OCI-LY7 (cell line): Measurements from ENCODE around the gene EHD4. TPM values are rescaled to one million over a fixed set of nuclear protein-coding genes. Genes with fewer than 3 reads are reported as not detected.

Source experiments
- BruUV-seq: library from RNA; stranded (reverse); fragments of 400-500 nt; replicated peaks from 2 replicates; lab custom pipeline; 2021; lab: Mats Ljungman, UMichigan
- CTCF ChIA-PET: fragments of 300-600 bp; sonication (Branson Sonifier 250); formaldehyde crosslinking; loops from one replicate; lab custom pipeline; 2022; ENCODE audit warnings: antibody characterized with exemption; ENCODE audit not compliant: unreplicated experiment; lab: Charles Lee
- POLR2A ChIA-PET: fragments of 300-600 bp; sonication (Branson Sonifier 250); formaldehyde crosslinking; loops from one replicate; lab custom pipeline; 2022; ENCODE audit warnings: antibody characterized with exemption; lab: Charles Lee
- DNase-seq: peaks from one replicate; pipeline ENCODE4 v3.0.0-alpha.2; 2015; ENCODE audit warnings: low spot score
- H2AFZ ChIP-seq: fragments of 200-600 bp; sonication (generic), shearing (Covaris generic); 2 replicates; pipeline ENCODE4 v1.6.1; 2014; ENCODE audit warnings: mild to moderate bottlenecking, antibody characterized with exemption, low read length, moderate library complexity
- H3K27ac ChIP-seq: fragments of 200-600 bp; sonication (generic); 2 replicates; pipeline ENCODE4 v1.5.1; 2014; ENCODE audit warnings: mixed run types, low read depth, mild to moderate bottlenecking, moderate library complexity, low read length, inconsistent platforms; ENCODE audit not compliant: poor library complexity, severe bottlenecking
- H3K36me3 ChIP-seq: fragments of 200-600 bp; sonication (generic); 2 replicates; pipeline ENCODE4 v1.6.1; 2014; ENCODE audit warnings: mild to moderate bottlenecking, antibody characterized with exemption, low read length, moderate library complexity, mixed read lengths; ENCODE audit not compliant: insufficient read depth
- H3K4me1 ChIP-seq: fragments of 200-600 bp; sonication (generic); 2 replicates; pipeline ENCODE4 v1.5.1; 2014; ENCODE audit warnings: mild to moderate bottlenecking, low read length; ENCODE audit not compliant: insufficient read depth, poor library complexity, severe bottlenecking
- H3K4me2 ChIP-seq: fragments of 200-600 bp; sonication (generic); 2 replicates; pipeline ENCODE4 v1.6.1; 2014; ENCODE audit warnings: mild to moderate bottlenecking, low read length
- H3K4me3 ChIP-seq: fragments of 200-600 bp; sonication (generic); 2 replicates; pipeline ENCODE4 v1.5.1; 2014; ENCODE audit warnings: mild to moderate bottlenecking, low read depth, low read length; ENCODE audit not compliant: poor library complexity, severe bottlenecking
- H3K79me2 ChIP-seq: fragments of 200-600 bp; sonication (generic); 2 replicates; pipeline ENCODE4 v1.6.1; 2016; ENCODE audit warnings: low read depth, mild to moderate bottlenecking, low read length, moderate library complexity, mixed read lengths; ENCODE audit not compliant: insufficient read depth
- H3K9me2 ChIP-seq: fragments of 200-600 bp; sonication (generic); 2 replicates; pipeline ENCODE4 v1.6.1; 2016; ENCODE audit warnings: mild to moderate bottlenecking, low read length, mixed read lengths; ENCODE audit not compliant: insufficient read depth
- H3K9me3 ChIP-seq: fragments of 200-600 bp; sonication (generic); 2 replicates; pipeline ENCODE4 v1.6.1; 2014; ENCODE audit warnings: mild to moderate bottlenecking, mixed run types, low read length, mixed read lengths
- H4K20me1 ChIP-seq: fragments of 200-600 bp; sonication (generic); 2 replicates; pipeline ENCODE4 v1.6.1; 2014; ENCODE audit warnings: mild to moderate bottlenecking, antibody characterized with exemption, low read length, moderate library complexity, mixed read lengths; ENCODE audit not compliant: insufficient read depth
- EZH2phosphoT487 ChIP-seq: fragments of 200-600 bp; sonication (generic); IDR thresholded peaks from 2 replicates; pipeline ENCODE4 v1.6.1; 2018; ENCODE audit warnings: low read depth, borderline replicate concordance, mild to moderate bottlenecking, mixed run types, antibody characterized with exemption, low read length, moderate library complexity, mixed read lengths
- intact Hi-C: fragments of 100-400 bp; cut with micrococcal nuclease; formaldehyde crosslinking; loops from one replicate; pipeline ENCODE4 v1.10.0; 2022; ENCODE audit not compliant: unreplicated experiment
- total RNA-seq, 2 experiments: library from RNA; depleted of rRNA in 1 of 2; stranded (reverse); fragments of >200 nt in 1 of 2; shearing (Covaris generic) in 1 of 2; gene quantifications; 2 replicates each; pipeline ENCODE4 v1.2.3, GENCODE V29; 2014 to 2022
- TF ChIP-seq, protein P1 (sequence below): fragments of 200-600 bp; sonication (generic); conservative IDR thresholded peaks from 2 replicates; pipeline ENCODE4 v1.5.1; 2014; ENCODE audit warnings: mild to moderate bottlenecking, antibody characterized with exemption, low read length, moderate library complexity, mixed read lengths

The EHD4 gene
- total RNA-seq, 2 experiments from 2014 or later: 13.5 to 19.4 TPM

DNA sequence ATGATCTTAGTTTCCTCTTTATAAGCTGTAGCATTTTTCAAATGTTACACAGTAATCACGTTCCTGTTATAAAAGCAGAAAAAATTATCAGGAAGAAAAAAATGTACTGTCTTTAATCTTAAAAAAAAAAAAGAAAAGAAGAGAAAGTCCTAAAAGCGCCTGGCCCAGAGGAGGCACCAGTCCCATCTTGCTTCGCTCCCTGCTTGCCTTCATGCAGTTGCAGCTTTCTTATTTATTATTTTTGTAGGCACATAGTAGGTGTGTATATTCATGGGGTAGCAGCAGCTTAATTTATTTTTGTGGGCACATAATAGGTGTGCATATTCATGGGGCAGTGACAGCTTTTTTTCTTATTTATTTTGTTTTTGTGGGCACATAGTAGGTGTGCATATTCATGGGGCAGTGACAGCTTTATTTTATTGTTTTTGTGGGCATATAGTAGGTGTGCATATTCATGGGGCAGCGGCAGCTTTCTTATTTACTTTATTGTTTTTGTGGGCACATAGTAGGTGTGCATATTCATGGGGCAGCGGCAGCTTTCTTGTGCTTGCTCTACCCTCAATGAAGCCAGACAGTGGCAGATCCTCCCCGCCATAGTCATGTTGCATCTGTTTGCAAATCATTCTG lies 5.5 kb upstream of the EHD4 start:
- no peak for DNase-seq
- Histone ChIP-seq H3K9me2 (no peaks in the 10 kb centered on the region), H3K9me3 (no peaks in the 10 kb centered on the region), H3K27ac (no peak overlapping the region), H3K36me3 (no peaks in the 10 kb centered on the region), H3K4me3 (no peak overlapping the region), H3K4me1 (peaks cover 3% of the 10 kb centered on the region), H4K20me1 (no peaks in the 10 kb centered on the region), H2AFZ (no peak overlapping the region), H3K79me2 (no peaks in the 10 kb centered on the region), H3K4me2 (no peak overlapping the region)
- intact Hi-C loops: no loop called here
- TF ChIP-seq, protein P1, sequence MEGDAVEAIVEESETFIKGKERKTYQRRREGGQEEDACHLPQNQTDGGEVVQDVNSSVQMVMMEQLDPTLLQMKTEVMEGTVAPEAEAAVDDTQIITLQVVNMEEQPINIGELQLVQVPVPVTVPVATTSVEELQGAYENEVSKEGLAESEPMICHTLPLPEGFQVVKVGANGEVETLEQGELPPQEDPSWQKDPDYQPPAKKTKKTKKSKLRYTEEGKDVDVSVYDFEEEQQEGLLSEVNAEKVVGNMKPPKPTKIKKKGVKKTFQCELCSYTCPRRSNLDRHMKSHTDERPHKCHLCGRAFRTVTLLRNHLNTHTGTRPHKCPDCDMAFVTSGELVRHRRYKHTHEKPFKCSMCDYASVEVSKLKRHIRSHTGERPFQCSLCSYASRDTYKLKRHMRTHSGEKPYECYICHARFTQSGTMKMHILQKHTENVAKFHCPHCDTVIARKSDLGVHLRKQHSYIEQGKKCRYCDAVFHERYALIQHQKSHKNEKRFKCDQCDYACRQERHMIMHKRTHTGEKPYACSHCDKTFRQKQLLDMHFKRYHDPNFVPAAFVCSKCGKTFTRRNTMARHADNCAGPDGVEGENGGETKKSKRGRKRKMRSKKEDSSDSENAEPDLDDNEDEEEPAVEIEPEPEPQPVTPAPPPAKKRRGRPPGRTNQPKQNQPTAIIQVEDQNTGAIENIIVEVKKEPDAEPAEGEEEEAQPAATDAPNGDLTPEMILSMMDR: no peak
- TF ChIP-seq EZH2phosphoT487: no peak
- ChIA-PET CTCF (interaction anchor here (0.5 kb wide), 1 partner anchor 1184 kb away, joined by 5 read pairs; no protein-coding TSS in a partner anchor), POLR2A (interaction anchor here (0.7 kb wide), 1 partner anchor 384 kb away, joined by 3 read pairs; no protein-coding TSS in a partner anchor)
- BruUV-seq: no TSS peak

DNA sequence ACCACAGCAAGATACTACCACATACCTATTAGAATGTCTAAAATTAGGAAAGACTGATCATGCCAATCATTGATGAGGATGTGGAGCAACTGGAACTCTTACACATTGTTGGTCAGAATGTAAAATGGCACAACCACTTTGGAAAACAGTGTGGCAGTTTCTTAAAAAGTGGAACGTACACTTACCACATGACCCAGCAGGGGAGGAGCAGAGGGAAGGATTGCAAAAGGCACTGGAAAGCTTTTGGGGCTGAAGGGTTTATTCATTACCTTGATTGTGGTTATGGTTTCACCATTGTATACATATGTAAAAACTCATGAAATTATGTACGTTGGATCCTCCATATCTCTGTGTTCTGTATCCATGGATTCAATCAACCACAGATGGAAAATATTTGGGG lies 3.3 kb upstream of the EHD4 start:
- H3K9me2 ChIP-seq: no peaks in the 10 kb centered on the region
- no peaks in the 10 kb centered on the region for H3K9me3 ChIP-seq
- peaks cover 7% of the 10 kb centered on the region for H3K4me1 ChIP-seq
- H3K79me2 ChIP-seq: peaks cover 7% of the 10 kb centered on the region
- BruUV-seq: no TSS peak
- no peak for DNase-seq
- H3K4me2 ChIP-seq: no peak overlapping the region
- intact Hi-C loops: no loop called here
- H3K36me3 ChIP-seq: no peaks in the 10 kb centered on the region
- no peak for TF ChIP-seq EZH2phosphoT487
- TF ChIP-seq, protein P1: no peak
- H3K27ac ChIP-seq: no peak overlapping the region
- ChIA-PET CTCF (no interaction called here), POLR2A (no interaction called here)
- no peak overlapping the region for H3K4me3 ChIP-seq
- no peak overlapping the region for H2AFZ ChIP-seq
- H4K20me1 ChIP-seq: no peaks in the 10 kb centered on the region

DNA sequence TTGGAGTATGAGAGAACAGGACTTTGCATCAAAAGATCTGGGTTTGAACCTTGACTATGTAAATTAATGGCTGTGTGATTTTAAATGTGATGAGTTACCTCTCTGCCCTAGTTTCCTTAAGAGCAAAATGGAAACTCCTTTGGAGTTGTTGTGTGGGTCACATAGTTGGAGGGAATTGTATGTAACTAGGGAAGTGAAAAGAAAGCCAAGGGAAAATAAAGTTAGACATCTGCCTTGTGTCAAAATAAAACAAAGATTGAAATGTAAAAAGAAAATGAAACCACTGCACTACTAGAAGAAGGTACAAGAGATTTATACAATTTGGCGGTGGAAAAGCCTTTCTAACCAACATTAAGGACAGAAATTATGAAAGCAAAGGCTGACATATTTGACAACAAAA lies 1.7 kb upstream of the EHD4 start:
- no TSS peak for BruUV-seq
- Histone ChIP-seq H3K4me3 (no peak overlapping the region), H3K36me3 (no peaks in the 10 kb centered on the region), H3K9me3 (no peaks in the 10 kb centered on the region), H2AFZ (no peak overlapping the region), H3K9me2 (no peaks in the 10 kb centered on the region), H3K4me1 (peaks cover 23% of the 10 kb centered on the region), H3K4me2 (no peak overlapping the region), H4K20me1 (no peaks in the 10 kb centered on the region), H3K79me2 (peaks cover 23% of the 10 kb centered on the region), H3K27ac (no peak overlapping the region)
- intact Hi-C loops: loop anchor here (5.0 kb wide), 1 partner anchor 47 kb away; no protein-coding TSS in a partner anchor
- POLR2A ChIA-PET: interaction anchor here (1.2 kb wide), 1 partner anchor 74 kb away, joined by 4 read pairs; no protein-coding TSS in a partner anchor
- CTCF ChIA-PET: no interaction called here
- DNase-seq: no peak
- TF ChIP-seq, protein P1: no peak
- TF ChIP-seq EZH2phosphoT487: no peak
